HG03066 (cell line): ENCODE measurements around the gene INPP4B.
"Not testable (repeated sequence)": the region's sequence is repeated elsewhere in the genome, so short reads cannot be mapped to it uniquely, and the experiment has no call there.

Experiments
- ATAC-seq: cut with Tn5 transposase; IDR thresholded peaks from one replicate; pipeline ENCODE4 v1.9.1; 2021; ENCODE audit warnings: low read depth; ENCODE audit not compliant: unreplicated experiment

Gene INPP4B

DNA sequence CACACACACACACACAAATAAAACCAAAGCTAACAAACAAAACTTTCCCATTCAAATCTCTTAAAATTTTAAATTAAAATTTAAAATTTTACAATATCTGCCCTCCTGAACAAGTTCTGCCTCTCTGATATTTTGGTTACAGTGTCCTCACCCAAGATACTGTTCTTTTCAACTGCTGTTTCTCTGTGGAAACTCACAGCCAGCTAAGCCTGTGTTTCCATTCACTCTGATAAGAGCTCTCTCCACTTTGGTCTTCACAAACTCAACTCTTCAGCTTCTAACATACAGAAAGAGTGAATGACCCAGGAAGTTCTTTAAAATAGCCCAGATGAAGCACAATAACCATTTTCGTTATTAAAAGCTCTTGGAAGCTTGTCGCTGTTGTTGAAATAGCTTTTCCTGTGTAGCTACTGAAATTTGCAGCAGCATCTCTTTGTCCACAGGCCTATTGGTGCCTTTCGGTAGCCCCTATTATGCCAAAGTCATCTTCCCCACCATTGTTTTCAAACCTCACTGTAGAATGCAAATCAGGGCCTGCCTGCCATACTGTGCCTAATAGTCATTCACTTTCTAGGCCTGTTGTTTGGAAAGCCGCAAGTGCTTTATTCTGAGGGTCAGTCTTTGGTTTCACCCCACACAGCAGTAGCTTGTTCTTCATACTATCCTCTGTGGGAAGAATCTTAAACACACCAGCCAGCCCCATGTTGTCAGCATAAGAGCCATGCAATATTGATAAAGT, 19.4 kb downstream of the INPP4B start:
- no peak for ATAC-seq

DNA sequence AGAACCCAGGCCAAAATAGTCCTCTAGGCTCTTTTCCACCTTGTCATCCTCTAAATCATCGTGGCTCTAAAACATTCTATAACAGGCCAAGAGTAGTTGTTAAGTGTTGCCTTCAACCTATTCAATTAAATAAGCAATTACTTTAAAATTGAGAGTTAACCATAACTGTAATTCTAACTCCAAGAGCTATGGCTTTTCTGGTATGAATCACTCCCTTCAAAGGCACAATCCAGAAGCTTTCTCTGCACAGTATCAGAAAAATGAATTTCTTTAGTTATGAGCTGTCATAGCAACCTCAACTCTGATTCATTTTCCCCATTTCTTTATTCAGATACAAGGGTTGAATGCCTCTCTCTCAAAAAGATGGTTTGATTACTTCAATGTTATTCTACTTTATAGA, 21.7 kb downstream of the INPP4B start:
- ATAC-seq: no peak

DNA sequence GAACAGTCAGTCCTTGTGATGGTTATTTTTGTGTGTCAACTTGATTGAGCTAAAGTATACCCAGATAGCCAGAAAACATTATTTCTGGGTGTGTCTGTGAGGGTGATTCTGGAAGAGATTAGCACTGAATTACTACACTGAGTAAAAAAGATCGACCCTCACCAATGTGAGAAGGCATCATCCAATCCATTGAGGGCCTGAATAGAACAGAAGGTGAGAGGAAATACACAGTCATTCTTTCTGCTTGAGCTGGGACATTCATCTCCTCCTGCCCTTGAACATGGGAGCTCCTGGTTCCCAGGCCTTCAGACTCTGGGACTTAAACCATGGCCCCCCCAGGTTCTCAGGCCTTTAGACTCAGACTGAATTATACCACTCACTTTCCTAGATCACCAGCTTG, 22.3 kb downstream of the INPP4B start:
- ATAC-seq: no peak

DNA sequence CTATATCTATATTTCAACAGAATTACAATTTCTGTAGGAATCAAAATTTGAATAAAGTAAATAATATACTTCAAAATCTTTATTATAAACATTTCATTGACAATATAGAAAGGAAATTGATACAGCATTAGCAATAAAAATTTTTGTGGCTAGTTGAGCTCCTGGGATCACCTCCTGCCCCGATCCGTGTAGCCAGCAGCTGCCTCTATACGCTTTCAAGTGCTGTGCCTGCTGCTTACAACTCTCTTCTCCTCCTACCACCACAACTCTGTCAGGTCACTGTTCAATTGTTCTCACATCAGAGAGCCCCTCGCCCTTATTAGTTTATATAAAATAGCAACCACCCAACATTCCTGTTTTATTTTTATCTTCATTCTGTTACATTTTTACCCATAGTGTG, 27.6 kb downstream of the INPP4B start:
- no peak for ATAC-seq

DNA sequence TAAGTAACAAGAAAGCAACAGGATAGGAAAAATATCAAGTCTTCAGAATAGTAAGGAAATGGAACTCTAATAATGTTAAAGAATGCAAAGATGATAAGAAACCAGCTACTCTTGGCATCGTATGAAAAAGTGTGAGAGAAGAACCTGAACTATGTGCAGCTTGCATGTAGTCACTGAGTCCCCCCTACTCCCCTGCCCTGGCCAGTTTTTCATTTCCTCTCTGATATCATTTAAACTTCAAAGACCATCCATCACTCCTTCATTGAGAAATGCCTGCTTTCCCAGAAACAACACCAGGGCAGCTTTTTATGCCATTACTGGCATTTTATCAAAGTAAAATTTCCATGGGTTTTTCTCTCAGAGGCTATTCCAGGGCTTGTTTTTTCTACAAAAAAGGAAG, 28.1 kb downstream of the INPP4B start:
- ATAC-seq: no peak

DNA sequence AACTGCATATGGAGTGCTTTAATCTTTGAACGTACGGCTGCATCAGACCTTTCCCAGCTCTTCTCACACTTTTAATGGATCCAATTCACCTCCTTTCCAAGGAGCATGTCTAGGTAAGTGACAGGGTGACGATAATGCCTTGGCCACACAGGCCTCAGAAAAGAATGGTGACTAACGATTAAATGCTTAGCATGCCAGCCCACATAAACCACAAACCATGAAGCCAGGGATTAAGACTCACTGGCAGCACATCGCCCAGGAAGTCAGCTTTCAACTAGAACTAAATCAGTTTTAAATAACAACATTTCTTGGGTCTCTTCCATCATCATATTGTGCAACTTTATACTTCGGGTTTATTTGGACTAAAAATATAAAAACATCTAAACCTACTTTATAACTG, 28.7 kb downstream of the INPP4B start:
- ATAC-seq: no peak

DNA sequence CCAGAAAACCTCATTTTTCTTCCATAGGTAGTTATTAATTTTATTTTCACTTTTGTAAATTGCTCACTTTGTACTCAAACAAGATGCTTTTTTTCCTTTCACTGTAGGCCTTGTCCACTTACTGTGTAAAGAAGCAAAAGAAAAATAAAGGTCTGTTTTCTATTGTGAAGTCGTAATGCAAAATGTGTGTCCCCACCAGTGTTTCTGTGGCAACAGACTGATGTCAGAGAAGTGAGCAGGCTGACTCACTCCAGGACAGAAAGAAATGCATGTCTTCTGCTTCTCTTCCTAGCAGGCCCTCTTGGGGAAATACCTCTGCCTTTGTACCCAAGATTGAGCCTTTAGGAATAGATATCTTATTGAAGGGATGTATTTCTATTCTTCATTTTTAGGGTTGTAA, 30.3 kb downstream of the INPP4B start:
- ATAC-seq: no peak

DNA sequence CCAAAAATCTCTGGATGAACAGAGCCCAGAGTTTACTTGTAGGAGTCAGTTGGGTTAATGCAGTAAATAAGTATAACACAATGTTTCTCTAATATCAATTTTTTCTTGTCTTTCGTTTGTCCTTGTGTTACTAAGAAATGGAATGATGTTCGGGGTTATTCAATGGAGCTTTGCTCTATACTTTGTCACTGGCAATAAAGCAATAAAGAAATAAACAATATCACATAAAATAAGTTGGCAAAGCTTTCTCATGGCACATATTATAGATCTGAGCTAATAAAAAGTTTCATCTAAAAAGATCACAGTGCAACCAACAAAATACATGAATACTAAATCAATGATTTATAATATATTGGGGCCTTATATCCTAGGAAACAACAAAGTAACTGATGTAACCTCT, 32.7 kb downstream of the INPP4B start:
- no peak for ATAC-seq

DNA sequence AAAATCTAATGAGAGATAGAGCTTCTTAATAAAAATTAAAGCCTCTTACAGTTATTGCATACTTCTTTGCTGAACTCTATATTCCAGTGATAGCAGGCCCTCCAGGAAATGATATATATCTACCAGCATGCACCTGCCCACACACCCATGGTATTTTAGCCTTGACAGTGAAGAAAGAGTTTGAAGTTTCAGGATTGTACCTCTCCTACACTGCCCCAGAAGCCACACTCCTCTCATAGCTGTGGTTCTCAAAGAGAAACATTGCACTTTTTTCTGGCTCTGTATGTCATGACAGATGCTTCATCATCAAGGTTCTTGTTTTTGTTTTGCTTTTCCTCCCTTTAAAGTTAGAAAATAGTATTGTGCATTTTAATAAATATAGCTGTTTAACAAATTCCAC, 34.0 kb downstream of the INPP4B start:
- no peak for ATAC-seq

DNA sequence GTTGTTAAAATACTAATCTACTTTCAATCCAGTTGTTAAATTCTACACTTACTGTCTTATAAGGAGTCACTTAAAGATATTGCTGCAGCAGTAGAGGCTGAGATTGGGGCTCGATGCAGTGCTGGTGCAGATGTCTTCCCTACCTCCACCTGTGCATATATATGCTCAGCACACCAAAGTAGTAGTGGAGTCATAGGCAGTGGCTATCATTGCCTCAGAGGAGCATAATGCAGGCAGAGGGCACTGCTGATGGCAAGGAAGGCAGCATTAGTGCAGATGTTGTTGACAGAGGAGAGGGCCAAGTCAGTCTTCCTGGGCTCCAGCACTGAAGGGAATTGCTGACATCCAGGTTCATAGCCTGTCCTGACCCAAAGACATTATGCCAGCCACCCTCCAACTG, 35.1 kb downstream of the INPP4B start:
- no peak for ATAC-seq

DNA sequence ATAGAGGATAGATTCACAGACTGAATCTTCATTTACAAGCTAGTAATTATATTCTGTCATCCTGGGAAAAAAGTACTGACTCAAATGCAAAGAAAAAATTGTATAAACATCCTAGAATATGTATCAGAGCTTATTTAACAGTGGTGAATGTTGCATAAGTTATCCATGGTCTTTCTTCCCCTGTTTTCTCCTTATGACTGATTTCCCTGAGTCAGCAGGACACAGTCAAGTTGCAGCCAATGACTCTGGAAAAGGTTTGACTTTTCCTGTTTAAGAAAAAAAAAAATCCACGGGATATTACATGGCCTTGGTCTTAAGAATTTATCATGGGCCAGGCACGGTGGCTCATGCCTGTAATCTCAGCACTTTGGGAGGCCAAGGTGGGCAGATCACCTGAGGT, 36.5 kb downstream of the INPP4B start:
- ATAC-seq: no peak

DNA sequence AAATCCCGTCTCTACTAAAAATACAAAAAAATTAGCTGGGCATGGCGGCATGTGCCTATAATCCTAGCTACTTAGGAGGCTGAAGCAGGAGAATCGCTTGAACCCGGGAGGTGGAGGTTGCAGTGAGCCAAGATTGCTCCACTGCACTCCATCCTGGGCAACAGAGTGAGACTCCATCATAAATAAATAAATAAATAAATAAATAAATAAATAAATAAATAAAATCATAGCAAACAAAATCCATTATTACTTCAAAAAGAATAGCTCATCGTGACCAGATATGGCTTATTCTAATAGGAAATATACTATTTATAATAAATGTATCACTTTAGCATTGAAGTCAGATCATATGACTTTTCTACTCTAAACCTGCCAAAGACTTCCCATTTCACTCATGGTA, 42.2 kb downstream of the INPP4B start:
- not testable (repeated sequence) for ATAC-seq

DNA sequence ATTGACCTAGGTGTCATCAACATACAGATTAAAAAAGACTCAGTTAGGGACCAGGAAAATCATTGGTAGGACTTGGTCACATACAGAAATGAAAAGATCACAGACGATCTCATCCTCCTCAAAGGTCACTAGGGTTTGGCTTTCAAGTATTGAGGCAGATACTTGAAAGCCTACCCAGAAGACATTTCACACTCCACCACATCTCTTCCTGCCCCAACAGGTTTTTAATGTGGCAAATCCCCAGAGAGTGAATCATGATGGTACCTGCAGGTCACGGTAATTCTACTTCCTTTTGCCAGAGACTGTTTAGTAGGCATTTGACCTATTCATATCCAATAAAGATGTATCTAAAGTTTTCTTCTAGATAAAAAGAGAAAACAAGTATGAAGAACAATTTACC, 44.1 kb downstream of the INPP4B start:
- ATAC-seq: no peak

DNA sequence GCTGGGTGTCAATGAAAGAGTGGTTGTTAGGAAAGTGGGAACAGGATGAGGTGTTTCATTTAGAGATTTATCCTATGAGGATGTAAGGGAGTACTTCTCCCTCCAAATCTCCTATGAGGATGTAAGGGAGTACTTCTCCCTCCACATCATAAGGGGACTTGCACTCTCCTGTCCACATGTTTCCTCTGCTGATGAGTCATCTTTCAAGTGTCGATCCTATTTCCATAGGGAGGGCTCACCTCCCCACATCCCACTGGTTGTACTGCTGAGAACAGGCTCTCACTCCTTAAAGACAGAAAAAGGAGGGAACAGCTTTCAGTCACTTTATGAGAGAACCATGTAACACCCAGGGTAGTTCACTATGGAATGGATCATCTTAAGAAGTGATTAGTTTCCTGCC, 65.0 kb downstream of the INPP4B start:
- ATAC-seq: no peak

DNA sequence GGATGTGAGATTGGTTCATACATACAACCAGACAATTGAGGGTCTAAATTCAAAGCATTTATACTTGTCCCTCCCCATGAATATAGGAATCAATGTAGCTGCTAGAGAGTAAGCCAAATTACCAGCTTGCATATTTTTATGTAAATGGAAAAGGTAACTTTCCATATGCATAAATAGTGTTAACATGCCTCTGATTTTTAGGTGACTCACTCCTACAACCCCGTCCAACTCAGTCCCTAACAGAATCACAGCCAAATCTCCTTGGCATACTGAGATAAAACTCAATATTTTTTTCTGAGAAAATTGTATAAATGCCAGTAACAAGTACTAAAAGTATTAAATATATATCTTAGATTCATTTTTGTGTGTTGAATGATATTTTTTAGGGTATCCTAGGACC, 67.2 kb downstream of the INPP4B start:
- ATAC-seq: no peak

DNA sequence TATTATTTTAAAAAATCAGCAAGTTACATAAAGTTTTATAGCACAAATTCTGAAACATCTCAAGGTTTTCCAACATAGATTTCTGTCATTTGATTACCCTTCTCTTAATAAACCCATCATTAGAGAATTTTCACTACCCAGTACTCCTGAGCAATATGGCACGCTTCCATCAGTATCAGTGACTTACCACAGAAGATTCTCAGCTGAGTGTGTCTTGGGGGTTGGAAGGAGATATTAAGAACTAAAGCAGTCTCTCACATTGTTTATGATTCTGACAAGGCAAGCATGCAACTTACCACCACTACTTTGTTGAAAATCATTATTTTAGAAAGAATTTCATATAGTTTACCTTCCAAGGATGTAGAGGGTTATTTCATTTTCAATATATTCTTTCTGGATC, 67.7 kb downstream of the INPP4B start:
- no peak for ATAC-seq

DNA sequence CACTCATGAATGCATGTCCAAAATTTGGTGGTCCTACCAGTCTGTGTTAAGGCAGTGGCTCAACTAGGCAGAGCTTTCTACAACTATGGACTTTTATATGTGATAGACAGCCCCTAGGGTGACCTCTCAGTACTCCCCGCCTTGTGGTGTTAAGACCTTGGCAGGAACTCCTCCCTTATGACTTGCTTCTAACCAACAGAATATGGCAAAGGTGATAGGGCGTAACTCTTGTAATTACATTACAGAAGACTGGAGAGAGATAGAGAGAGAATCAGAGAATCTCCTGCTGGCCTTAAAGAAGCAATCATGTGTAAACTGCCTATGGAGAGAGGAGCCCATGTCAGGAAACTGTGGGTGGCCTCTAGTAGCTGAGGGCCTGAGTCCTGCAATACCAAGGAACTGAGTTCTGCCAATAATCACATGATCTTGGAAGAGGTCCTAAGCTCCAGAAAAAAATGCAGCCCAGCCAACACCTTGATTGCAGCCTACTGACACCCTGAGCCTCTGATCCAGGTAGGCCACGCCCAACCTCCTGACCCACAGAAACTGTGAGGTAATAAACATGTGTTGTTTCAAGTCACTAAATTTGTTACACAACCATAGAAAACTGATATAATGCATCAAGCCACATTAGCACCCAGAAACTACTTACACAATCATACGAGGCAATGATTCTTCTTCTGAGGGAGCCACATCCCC, 68.9 kb downstream of the INPP4B start:
- ATAC-seq: no peak

DNA sequence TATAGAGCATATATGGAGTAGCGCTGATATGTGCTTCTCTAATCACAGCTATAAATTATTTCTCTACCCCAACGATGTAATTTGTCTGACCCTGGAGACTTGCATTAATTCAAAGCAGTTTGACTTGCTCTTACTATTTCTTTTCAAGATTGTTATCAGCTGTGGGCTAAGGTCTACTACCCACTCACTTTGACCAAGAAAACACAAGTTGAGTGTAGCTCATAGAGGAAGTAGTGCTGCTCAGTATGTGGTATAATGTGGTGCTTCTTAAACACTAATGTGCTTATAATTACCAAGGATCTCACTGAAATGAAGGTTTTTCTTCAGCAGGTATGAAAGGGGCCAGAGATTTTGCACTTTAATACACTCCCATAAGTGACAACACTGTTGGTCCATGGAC, 70.1 kb downstream of the INPP4B start:
- no peak for ATAC-seq

DNA sequence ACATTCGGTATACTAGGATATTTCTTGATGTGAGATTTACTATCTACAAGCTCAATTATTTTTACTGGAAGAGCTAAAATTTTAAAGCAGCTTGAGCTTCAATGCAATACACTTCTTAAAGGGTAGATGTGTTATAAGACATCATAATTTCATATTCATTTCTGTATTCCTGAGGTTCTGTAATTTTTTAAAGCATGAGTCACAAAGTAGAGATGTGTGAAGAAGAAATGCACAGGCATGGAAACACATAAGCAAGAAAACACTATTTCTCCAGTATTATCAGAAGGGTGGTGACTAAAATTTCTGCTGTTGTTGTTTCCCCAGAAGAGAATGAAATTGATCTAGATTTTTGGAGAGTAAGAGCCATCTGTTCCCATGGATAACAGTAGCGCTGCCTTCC, 72.6 kb downstream of the INPP4B start:
- no peak for ATAC-seq

DNA sequence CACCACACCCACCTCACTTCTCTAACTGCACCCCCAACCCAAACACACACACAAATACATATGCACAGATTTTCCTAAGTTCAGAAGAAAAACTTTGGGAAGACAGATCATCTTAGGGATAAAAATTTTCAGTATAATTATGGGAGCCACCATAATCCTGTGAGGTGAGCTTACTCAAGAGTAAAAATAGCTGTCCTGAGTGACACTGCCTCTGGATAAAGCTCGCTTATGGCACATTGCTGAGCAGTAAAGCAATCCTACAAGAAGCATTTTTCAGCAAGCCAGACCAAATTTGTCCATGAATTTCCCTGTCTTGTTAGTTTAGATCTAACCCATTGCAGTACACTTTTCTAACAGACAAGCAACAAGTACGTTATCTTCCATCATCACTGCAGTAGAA, 83.8 kb downstream of the INPP4B start:
- no peak for ATAC-seq

DNA sequence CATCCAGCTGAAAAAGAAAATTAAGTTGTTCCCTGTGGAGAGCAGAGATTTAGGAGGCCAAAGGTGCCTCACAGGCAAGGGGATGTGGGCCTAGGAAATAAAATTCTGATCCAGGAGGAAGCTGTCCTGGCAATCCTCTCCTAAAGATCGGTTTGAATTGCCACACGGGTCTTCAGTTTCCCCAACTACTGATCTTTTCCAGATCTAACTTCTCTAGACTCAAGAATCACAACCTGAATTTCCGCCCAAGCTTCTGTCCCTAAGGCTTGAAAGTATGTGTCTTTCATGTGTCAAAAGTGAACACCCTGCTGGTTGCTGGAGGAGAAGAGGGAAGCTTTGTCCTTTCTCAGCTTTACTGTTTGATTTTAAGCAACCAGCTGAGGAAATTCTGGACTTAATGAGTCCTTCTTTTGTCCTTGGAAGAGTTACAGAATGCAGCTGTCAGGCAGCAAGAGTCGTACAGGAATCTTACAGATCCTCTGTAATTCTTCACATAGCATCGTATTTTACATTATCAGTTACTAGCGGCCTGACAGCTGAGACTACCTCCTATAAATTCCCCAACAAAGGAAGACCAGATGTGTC, 93.8 kb downstream of the INPP4B start:
- ATAC-seq: no peak
